Hepatocyte (in vitro differentiated cells): ENCODE results near the gene NADSYN1.
"Not testable (repeated sequence)": the region's sequence is repeated elsewhere in the genome, so short reads cannot be mapped to it uniquely, and the experiment has no call there.

ENCODE experiments used
- CTCF ChIP-seq: fragments of 200-600 bp; sonication (generic); IDR thresholded peaks from 2 replicates; pipeline ENCODE4 v1.5.1; 2016; ENCODE audit warnings: antibody characterized with exemption, mild to moderate bottlenecking; ENCODE audit not compliant: poor library complexity
- EZH2 ChIP-seq: fragments of 200-600 bp; sonication (generic); IDR thresholded peaks from 2 replicates; pipeline ENCODE4 v1.6.1; 2016; ENCODE audit warnings: antibody characterized with exemption, mild to moderate bottlenecking, borderline replicate concordance

GRCh38 chr11:71534711-71535608 lies 82.0 kb downstream of the NADSYN1 start:
- not testable (repeated sequence) for TF ChIP-seq CTCF, EZH2
